SHP77 treated with DMSO at 0.1 percent for 48 hours (cell line): ENCODE data around the gene FOXP3.
A peak's percentile ranks its signal among the peaks of the same experiment; 100 is the strongest.

ENCODE experiments used
- DNase-seq: peaks from one replicate; lab custom pipeline; 2025; lab: John Stamatoyannopoulos, UW

FOXP3 gene

GRCh38 chrX:49276207-49276606 lies 11.7 kb upstream of the FOXP3 start:
- DNase-seq: no peak

- no peak for DNase-seq
Measured at GRCh38 chrX:49273181-49273727, 8.7 kb upstream of the FOXP3 start.

GRCh38 chrX:49272421-49272820 lies 7.9 kb upstream of the FOXP3 start:
- DNase-seq: no peak

- no peak for DNase-seq
Measured at GRCh38 chrX:49271341-49271740, 6.8 kb upstream of the FOXP3 start.

- DNase-seq: no peak
Measured at GRCh38 chrX:49270249-49270921, 5.9 kb upstream of the FOXP3 start.

GRCh38 chrX:49269767-49270248 lies 5.3 kb upstream of the FOXP3 start, which contains the start of gene PPP1R3F:
PPP1R3F (plus strand) TSS chrX:49269793; CDS start chrX:49269870, 77 bp downstream.
- DNase-seq: no peak

- peak; percentile 88 for DNase-seq
Measured at GRCh38 chrX:49269010-49269766, 4.7 kb upstream of the FOXP3 start.

- DNase-seq: no peak
Measured at GRCh38 chrX:49268702-49269009, 4.1 kb upstream of the FOXP3 start.

DNA sequence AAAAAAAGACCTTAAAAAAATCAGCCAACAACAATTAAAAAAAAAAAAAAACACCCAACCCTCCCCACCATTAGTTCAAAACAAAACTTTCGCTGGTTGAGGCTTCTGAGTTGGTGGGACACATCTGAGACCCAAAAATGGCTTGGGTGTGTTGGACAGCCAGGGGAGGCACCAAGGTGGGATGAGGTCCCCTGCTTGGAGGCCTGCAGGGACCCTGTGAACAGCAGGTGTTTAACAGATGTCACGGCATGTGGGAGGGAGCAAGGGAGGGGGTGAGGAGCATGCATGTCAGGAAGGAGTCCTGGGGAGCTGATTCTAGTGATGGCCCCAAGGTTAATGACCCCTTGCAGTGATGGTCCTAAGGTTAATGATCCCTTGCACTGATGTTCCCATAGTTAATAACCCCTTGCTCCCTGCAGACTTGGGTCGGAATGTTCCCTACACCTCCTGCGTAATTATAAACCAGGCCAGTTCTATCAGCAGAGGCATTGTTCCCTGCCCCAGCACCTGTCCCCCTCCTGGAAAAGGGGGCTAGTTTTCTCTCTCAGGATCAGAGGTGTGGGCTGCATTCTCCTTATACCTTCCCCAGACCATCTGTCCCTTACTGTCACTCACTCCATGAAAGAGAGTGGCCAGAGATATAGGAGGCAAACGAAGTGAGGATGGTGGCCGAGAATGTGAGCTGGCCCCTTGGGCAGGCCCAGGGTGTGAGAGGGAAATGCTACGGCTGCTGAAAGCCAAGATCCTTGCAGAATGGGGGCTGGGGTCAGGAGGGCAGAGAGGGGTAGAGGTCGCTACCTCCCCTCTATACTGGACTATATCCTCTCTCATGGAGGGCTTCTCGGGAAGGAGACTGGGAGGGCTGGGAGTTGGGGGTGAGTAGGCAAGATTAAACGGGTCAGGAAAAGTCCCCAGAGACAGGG lies 2.3 kb upstream of the FOXP3 start:
- DNase-seq: no peak

GRCh38 chrX:49263631-49264030 lies 879 bp downstream of the FOXP3 start:
- DNase-seq: no peak

DNA sequence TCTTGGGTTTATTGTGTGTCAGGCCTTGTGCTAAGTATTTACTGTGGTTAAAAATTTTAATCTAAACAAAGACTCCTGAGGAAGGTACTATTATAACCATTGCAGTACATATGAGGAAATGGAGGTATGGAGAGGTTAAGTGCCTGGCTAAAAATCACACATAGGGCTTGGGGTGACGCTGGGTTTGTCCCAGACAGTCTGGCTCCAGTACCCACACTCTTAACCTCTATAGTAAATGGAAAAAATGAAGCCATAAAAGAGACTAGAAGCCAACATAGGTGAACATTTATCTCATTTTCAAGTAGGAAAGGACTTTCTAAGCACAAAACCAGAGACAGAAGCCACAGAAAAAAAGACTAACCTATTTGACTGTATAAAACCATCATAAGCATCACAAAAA lies 1.9 kb downstream of the FOXP3 start:
- no peak for DNase-seq

- no peak for DNase-seq
Measured at GRCh38 chrX:49260221-49260985, 4.1 kb downstream of the FOXP3 start.

GRCh38 chrX:49258749-49259124 lies 5.8 kb downstream of the FOXP3 start:
- no peak for DNase-seq

DNA sequence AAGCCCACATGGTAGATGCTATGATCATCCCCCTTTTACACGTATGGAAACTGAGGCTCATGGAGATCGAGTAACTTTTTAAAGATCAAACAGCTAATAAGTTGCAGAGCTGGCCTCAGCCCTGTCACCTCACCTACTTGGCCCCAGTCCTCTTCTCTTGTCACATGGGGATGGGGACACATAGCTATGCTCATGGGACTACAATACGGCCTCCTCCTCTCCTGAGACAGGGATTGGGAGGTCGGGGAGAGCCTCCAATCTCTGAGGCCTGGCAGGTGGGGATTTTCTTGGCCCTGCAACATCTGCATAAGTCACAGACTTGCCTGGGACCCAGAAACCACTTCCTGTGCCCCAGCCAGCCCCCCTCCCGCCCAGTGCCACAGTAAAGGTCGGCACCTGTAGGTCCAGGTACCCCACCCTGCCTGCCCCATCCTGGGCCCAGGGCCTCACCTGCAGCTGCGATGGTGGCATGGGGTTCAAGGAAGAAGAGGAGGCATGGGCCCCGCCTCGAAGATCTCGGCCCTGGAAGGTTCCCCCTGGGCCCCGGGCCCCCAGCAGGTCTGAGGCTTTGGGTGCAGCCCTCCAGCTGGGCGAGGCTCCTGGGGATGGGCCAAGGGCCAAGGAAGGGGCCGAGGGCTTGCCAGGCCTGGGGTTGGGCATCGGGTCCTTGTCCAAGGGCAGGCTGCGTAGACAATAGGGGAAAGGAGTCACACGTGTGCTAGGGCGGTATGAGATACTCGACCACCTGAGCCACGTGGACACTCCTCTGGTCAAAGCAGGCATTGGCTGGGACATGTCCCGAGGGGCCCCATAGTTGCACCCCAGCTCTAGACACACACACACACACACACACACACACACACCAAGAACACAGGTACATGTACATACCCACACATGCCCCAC lies 6.4 kb downstream of the FOXP3 start:
- DNase-seq: no peak

GRCh38 chrX:49257074-49257790 lies 7.3 kb downstream of the FOXP3 start:
- DNase-seq: no peak

- no peak for DNase-seq
Measured at GRCh38 chrX:49256268-49256995, 8.1 kb downstream of the FOXP3 start.

- DNase-seq: no peak
Measured at GRCh38 chrX:49254639-49255038, 9.9 kb downstream of the FOXP3 start.

DNA sequence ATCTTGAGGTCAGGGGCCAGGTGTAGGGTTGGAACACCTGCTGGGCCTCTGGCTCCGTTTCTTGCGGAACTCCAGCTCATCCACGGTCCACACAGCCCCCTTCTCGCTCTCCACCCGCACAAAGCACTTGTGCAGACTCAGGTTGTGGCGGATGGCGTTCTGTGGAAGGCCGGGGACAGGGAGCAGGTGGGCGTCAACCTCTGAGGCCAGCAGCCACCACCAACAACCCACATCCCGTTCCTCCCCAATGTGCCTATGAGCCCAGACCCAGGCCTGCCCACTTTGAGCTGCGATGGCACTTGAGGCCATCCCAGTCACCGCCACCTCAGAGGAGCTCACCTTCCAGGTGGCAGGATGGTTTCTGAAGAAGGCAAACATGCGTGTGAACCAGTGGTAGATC lies 13.2 kb downstream of the FOXP3 start:
- no peak for DNase-seq

- no peak for DNase-seq
Measured at GRCh38 chrX:49250578-49250977, 13.9 kb downstream of the FOXP3 start.
